ENCODE measurements around the gene MXI1.
"Not testable (repeated sequence)": the region's sequence is repeated elsewhere in the genome, so short reads cannot be mapped to it uniquely, and the experiment has no call there.

MXI1 gene

GRCh38 chr10:110324201-110324804 lies 116.9 kb downstream of the MXI1 start:
- DNase-seq, result no peak

DNA sequence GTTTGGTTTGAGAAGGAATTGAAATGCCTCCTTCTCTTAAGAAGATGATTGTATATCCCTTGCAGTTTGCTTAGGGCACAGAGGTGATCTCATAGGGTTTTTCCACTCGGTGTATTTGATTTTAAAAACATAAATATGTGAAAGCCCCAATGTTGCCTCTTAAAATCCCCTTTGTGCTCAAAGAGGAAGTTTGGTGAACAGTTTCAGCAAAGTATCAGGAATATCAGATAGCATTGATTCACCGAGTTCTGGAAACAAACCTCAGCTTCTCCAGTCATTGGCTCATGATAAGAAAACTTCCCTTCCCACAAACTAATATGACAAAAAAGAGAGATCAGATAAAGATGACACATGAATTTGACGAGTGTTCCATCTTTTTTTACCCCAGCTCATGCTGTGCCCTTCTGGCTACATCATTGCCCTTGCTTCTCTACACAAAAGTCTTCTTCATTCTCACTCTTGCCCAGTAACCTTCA lies 117.4 kb downstream of the MXI1 start:
- no peak for DNase-seq

- DNase-seq, result no peak
Measured at GRCh38 chr10:110326351-110327032, 119.1 kb downstream of the MXI1 start.

DNA sequence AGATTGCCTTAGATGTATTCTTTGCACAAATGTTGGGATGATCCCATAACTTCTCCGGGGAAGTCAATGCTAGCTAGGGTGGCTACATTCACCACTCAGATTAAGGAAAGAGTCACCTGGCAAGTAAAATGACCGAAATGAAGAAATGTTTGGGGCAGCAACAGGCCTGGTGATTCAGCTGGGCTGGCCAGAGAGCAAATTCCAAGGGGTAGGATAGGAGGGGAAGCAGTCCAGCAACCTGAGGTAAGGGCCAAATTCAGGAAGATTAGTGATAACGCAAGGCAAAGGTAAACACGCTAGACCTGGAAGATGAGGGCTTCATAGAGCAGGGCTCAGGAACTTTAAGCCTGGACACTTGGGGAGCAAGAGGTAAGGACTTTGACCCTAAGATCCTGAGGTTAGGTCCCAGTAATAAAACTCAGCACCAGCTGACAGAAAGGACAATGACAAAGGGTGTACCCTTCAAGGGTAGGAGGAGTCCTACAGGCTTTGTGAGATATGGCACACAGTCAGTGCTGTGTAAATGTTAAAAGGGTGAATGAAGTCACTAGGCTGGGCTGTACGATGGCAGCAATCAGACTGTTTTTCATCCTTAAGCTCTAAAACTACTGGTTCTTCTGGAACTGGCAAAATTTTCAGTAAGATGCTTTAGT lies 120.0 kb downstream of the MXI1 start:
- DNase-seq, result no peak

DNA sequence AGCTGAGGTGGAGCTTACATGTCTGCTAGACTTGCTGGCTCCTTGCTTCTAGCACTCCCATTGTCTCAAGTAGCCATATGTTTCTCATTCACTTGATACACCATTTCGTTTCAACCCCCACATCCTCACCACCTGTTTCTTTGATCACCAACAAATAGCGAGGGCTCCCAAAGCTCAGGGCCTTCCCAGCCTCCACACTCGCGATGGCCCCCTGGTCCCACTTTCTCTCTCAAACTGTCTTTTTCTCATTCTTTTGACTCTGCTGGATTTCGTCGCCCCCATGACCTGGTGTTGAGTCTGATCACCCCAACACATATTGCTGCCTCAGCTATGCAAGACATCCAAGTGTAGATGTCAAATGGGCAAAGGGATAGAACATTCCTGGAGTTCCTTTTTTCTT lies 123.3 kb downstream of the MXI1 start:
- no peak for DNase-seq

- DNase-seq, result not testable (repeated sequence)
Measured at GRCh38 chr10:110331226-110331795, 123.9 kb downstream of the MXI1 start.

GRCh38 chr10:110334061-110334656 lies 126.8 kb downstream of the MXI1 start:
- no peak for DNase-seq

GRCh38 chr10:110335314-110336064 lies 128.1 kb downstream of the MXI1 start:
- DNase-seq, result no peak

GRCh38 chr10:110336111-110336721 lies 128.8 kb downstream of the MXI1 start:
- DNase-seq, result no peak
